IPS-18a (cell line): Measurements from ENCODE around the gene MYO16.

Experiments
- H3K27ac ChIP-seq: one replicate; pipeline ENCODE4 v1.5.1; 2013; ENCODE audit warnings: low read length
- H3K27me3 ChIP-seq: one replicate; pipeline ENCODE4 v1.6.1; 2013; ENCODE audit warnings: mild to moderate bottlenecking, low read length; ENCODE audit not compliant: control insufficient read depth, insufficient read depth
- H3K36me3 ChIP-seq: one replicate; pipeline ENCODE4 v1.6.1; 2013; ENCODE audit warnings: low read depth, low read length; ENCODE audit not compliant: control insufficient read depth
- H3K4me1 ChIP-seq: one replicate; pipeline ENCODE4 v1.6.1; 2013; ENCODE audit warnings: low read depth, low read length; ENCODE audit not compliant: control insufficient read depth
- H3K4me3 ChIP-seq: one replicate; pipeline ENCODE4 v1.5.1; 2013; ENCODE audit warnings: low read length
- H3K9ac ChIP-seq: one replicate; pipeline ENCODE4 v1.6.1; 2013; ENCODE audit warnings: mild to moderate bottlenecking, low read length, moderate library complexity
- H3K9me3 ChIP-seq: one replicate; pipeline ENCODE4 v1.6.1; 2013; ENCODE audit warnings: low read depth, low read length; ENCODE audit not compliant: control insufficient read depth

The MYO16 gene

DNA sequence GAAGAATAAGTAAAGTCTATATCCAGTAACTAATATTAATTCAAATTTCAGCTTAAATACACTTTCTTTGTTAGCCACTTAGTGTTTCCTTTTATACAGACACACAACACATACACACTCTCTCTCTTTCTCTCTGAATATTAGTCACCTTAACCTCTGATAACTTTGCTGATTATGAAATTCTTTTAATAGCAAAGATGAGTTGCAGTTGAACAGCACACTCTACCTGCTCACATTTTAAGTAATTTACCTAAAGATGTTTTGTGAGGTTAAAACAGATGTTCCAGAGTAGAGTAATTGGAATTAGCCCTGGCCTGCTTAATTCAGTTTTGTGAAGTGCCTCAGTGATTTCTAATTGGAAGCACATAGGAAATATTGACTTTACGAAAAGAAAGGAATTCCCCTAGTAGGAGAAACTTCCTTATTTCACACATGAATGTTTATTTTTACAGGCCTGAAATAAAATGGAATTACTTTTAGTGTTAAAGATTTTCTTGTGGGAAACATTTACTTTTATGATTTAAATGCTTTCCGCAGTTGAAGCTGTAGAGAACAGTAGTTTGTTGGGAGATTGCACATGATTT, 184.3 kb downstream of the MYO16 start:
- Histone ChIP-seq H3K4me3 (no peak overlapping the region), H3K9me3 (no peaks in the 10 kb centered on the region), H3K36me3 (no peaks in the 10 kb centered on the region), H3K4me1 (peaks cover 7% of the 10 kb centered on the region), H3K27ac (no peak overlapping the region), H3K27me3 (no peaks in the 10 kb centered on the region), H3K9ac (no peak overlapping the region)

DNA sequence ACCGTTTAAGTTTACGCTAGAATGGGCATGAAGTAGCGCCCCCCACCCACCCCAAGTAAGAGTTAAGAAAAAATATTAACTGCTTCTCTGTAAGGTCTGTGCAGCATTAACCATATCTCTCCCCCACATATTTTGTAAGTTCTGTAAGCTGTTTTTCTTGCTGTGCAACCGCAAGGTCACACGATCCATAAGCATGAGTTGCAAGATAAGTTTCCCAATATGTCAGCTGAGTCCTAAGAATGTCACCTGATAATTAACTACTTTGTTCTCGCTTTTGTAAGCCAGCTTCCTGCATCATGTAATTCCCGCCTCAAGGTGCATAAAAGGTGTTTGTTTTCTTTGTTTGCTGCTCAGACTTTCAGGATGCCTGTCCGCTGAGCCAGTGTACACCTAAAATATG, 187.0 kb downstream of the MYO16 start:
- no peak overlapping the region for H3K27ac ChIP-seq
- no peaks in the 10 kb centered on the region for H3K36me3 ChIP-seq
- H3K4me3 ChIP-seq: no peak overlapping the region
- no peak overlapping the region for H3K9ac ChIP-seq
- peaks cover 7% of the 10 kb centered on the region for H3K4me1 ChIP-seq
- H3K9me3 ChIP-seq: no peaks in the 10 kb centered on the region
- H3K27me3 ChIP-seq: no peaks in the 10 kb centered on the region

DNA sequence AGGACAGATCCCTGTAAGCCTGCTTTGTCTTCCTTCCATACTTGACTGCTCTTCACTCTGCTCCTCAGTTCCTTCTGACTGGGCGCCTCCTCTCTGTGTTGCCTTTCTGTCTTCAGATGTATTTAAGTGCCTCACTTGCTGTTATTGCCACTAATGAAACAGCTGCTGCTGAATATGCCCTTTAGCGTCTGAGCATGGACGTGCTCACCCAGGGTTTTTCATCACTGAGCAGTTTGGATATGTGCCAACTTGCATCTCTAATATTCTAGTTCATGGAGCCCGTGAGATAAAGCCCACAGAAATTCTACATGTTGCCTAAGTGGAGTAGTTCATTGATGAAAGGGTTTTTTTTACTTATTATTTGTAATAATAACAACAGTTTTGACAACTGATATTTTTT, 198.2 kb downstream of the MYO16 start:
- Histone ChIP-seq H3K27me3 (no peaks in the 10 kb centered on the region), H3K9me3 (peaks cover 15% of the 10 kb centered on the region), H3K4me3 (no peak overlapping the region), H3K4me1 (no peaks in the 10 kb centered on the region), H3K9ac (no peak overlapping the region), H3K36me3 (no peaks in the 10 kb centered on the region), H3K27ac (no peak overlapping the region)

DNA sequence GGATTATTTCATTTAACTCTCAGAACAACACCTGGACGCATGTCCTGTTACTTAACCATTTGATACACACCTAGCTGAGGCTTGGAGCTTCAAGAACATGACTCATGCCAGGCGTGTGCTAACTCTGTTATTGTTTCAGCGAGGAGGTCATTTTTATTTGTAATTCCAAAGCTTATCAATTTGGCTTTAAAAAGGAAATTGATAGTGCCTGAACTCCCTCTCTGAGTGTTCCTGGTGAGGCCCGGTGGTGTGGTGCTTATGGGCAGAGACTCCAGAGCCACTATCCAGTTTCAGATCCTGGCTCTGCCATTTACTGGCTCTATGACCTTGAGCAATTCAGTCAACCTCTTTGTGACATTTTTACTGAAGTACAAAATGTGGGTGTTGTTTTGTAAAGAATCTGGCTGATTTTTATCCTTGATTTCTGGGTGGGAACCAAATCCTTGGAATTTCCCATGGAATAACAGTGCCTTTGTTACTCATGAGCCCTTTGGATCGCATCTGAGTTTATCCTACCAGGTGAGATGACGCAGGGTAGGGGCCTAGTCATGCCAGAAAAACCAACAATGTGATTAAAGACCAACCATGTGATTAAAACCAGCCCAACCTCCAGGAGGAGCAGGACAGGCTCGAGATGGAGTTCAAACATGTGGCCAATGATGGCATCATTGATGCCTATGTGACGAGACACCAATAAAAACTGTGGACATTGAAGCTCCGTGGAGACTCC, 198.8 kb downstream of the MYO16 start:
- no peak overlapping the region for H3K27ac ChIP-seq

DNA sequence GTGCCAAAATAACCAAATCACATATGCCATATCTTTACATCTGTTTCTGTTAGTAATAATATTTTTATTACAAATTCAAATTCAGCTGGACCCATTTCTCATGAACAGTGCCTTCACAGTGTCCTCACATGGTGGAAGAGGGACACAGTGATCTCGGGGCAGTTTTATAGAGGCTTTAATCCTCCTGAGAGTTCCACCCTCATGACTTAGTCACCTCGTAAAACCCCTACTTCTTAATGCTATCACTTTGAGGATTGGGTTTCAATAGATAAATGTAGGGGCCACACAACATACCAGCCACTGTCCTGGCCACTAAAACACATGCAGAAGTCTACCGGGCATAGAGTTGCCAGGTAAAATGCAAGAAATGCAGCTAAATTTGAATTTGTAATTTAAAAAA, 201.5 kb downstream of the MYO16 start:
- H3K9me3 ChIP-seq: peaks cover 15% of the 10 kb centered on the region
- no peaks in the 10 kb centered on the region for H3K36me3 ChIP-seq
- no peak overlapping the region for H3K9ac ChIP-seq
- H3K27me3 ChIP-seq: no peaks in the 10 kb centered on the region
- H3K4me3 ChIP-seq: no peak overlapping the region
- H3K27ac ChIP-seq: no peak overlapping the region
- peaks cover 3% of the 10 kb centered on the region for H3K4me1 ChIP-seq

More for the DNA sequence above, 198.8 kb downstream of the MYO16 start:
- Histone ChIP-seq H3K4me1 (no peaks in the 10 kb centered on the region), H3K4me3 (no peak overlapping the region), H3K9ac (no peak overlapping the region), H3K36me3 (no peaks in the 10 kb centered on the region), H3K9me3 (peaks cover 15% of the 10 kb centered on the region), H3K27me3 (no peaks in the 10 kb centered on the region)

- Histone ChIP-seq H3K36me3 (no peaks in the 10 kb centered on the region), H3K27ac (no peak overlapping the region), H3K9ac (no peak overlapping the region), H3K27me3 (no peaks in the 10 kb centered on the region), H3K4me3 (no peak overlapping the region), H3K4me1 (peaks cover 3% of the 10 kb centered on the region), H3K9me3 (peaks cover 9% of the 10 kb centered on the region)
These were observed 204.1 kb downstream of the MYO16 start for GRCh38 chr13:108833531-108833930.

DNA sequence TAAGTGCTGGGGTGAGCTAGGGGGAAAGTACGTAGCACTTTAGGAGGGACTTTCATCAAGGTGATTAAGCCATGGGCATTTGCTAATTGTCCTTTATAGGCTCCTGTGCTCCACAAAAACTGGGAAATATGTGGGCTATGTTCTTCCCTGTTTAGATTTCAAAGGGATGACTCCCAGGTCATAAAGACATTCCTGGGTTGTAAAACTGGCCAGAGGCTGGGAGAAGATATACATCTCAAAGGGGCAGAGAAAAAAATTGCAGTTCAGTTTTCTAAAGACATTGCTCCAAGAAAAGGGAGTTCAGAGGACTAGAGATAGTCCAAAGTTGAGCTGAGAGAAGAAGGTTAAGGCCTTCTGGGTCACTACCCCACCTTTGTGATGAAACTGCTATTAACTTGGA, 204.8 kb downstream of the MYO16 start:
- no peak overlapping the region for H3K27ac ChIP-seq
- H3K27me3 ChIP-seq: no peaks in the 10 kb centered on the region

GRCh38 chr13:108835083-108835482, 205.7 kb downstream of the MYO16 start:
- Histone ChIP-seq H3K27ac (no peak overlapping the region), H3K4me3 (no peak overlapping the region), H3K27me3 (no peaks in the 10 kb centered on the region), H3K4me1 (peaks cover 3% of the 10 kb centered on the region), H3K9ac (no peak overlapping the region), H3K9me3 (no peaks in the 10 kb centered on the region), H3K36me3 (no peaks in the 10 kb centered on the region)

More for the DNA sequence above, 204.8 kb downstream of the MYO16 start:
- Histone ChIP-seq H3K9ac (no peak overlapping the region), H3K36me3 (no peaks in the 10 kb centered on the region), H3K4me1 (peaks cover 3% of the 10 kb centered on the region), H3K4me3 (no peak overlapping the region), H3K9me3 (peaks cover 2% of the 10 kb centered on the region)

- Histone ChIP-seq H3K9me3 (no peaks in the 10 kb centered on the region), H3K36me3 (no peaks in the 10 kb centered on the region), H3K4me3 (no peak overlapping the region), H3K4me1 (peaks cover 4% of the 10 kb centered on the region), H3K27me3 (no peaks in the 10 kb centered on the region), H3K27ac (no peak overlapping the region), H3K9ac (no peak overlapping the region)
These were observed 221.3 kb downstream of the MYO16 start for GRCh38 chr13:108850691-108851090.

DNA sequence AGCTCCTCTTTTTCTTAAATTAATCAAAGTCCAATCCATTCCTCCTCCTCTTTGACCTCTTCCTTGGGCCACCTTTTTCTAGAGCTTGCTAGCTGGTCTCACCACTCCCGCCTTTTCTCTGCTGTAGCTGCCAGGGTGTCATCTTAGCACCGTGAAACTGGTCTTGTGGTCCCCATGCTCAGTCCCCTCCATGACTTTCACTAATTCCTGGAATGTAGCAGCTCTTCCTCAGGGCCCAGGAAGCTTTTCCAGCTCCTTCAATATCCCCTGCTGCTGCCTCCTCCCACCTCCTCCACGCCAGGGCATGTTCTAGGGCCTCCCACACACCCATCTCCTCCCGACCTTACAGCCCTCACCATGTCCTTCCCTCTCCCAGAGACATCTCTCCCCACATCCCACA, 222.2 kb downstream of the MYO16 start:
- no peaks in the 10 kb centered on the region for H3K36me3 ChIP-seq
- H3K4me3 ChIP-seq: no peak overlapping the region
- H3K4me1 ChIP-seq: peaks cover 14% of the 10 kb centered on the region

GRCh38 chr13:108853031-108853430, 223.6 kb downstream of the MYO16 start:
- H3K4me1 ChIP-seq: peaks cover 16% of the 10 kb centered on the region
- H3K27me3 ChIP-seq: no peaks in the 10 kb centered on the region
- no peak overlapping the region for H3K27ac ChIP-seq
- H3K4me3 ChIP-seq: no peak overlapping the region
- H3K9ac ChIP-seq: no peak overlapping the region
- no peaks in the 10 kb centered on the region for H3K36me3 ChIP-seq
- no peaks in the 10 kb centered on the region for H3K9me3 ChIP-seq

More for the DNA sequence above, 222.2 kb downstream of the MYO16 start:
- H3K27me3 ChIP-seq: no peaks in the 10 kb centered on the region
- H3K27ac ChIP-seq: no peak overlapping the region
- no peaks in the 10 kb centered on the region for H3K9me3 ChIP-seq
- H3K9ac ChIP-seq: no peak overlapping the region
